ENCODE measurements around the gene CTH.
"Not testable (repeated sequence)": the region's sequence is repeated elsewhere in the genome, so short reads cannot be mapped to it uniquely, and the experiment has no call there.

The CTH gene

DNA sequence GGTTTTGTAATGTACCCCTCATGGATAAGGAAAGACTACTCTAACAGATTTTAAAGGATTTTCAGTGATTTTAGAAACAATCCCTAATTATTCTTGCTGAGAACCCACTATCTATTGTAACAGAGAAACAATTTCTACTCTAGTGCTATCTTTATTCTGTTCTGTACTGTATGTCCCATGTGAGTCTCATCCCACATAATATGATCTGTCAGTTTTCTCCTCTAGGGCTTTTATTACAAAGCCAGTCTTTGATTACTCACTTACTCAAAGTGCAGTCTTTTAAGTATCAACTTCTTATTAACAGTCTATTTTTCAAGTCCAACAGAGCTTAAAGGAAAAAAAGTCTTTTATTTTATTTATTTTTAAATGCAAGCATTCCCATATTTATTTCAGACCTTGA, 54.8 kb downstream of the CTH start:
- DNase-seq (ENCODE audit: extremely low read depth, low read depth), result no peak
- TF ChIP-seq, protein P1, sequence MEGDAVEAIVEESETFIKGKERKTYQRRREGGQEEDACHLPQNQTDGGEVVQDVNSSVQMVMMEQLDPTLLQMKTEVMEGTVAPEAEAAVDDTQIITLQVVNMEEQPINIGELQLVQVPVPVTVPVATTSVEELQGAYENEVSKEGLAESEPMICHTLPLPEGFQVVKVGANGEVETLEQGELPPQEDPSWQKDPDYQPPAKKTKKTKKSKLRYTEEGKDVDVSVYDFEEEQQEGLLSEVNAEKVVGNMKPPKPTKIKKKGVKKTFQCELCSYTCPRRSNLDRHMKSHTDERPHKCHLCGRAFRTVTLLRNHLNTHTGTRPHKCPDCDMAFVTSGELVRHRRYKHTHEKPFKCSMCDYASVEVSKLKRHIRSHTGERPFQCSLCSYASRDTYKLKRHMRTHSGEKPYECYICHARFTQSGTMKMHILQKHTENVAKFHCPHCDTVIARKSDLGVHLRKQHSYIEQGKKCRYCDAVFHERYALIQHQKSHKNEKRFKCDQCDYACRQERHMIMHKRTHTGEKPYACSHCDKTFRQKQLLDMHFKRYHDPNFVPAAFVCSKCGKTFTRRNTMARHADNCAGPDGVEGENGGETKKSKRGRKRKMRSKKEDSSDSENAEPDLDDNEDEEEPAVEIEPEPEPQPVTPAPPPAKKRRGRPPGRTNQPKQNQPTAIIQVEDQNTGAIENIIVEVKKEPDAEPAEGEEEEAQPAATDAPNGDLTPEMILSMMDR (IDR thresholded peaks at IDR 0.05; ENCODE audit: low read depth, low read length, missing control alignments), result no peak
- no peak overlapping the region for H3K4me3 ChIP-seq (replicated peaks; ENCODE audit: low read depth, low read length)

DNA sequence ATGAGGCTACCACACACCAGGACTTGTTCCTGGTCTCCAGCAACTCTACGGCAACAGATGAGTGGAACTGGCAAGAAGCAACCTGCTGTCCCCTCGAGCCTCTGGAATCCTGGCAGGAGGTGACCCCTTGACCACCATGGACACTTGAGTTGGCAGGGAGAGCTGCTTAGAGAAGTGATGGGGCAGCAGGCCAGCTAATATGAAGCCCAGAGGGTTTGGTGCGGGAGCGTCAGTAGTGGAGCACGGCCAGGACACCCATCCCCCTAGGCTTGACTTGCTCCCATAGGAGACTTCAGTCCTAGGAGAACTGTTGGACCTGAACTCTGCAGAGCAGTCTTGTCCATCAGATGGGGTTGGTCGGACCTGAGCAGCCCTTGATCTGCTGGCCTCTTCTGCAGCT, 56.5 kb downstream of the CTH start:
- TF ChIP-seq, protein P1 (IDR thresholded peaks at IDR 0.05; ENCODE audit: low read depth, low read length, missing control alignments), result no peak
- no peak for DNase-seq (ENCODE audit: extremely low read depth, low read depth)
- no peak overlapping the region for H3K4me3 ChIP-seq (replicated peaks; ENCODE audit: low read depth, low read length)

DNA sequence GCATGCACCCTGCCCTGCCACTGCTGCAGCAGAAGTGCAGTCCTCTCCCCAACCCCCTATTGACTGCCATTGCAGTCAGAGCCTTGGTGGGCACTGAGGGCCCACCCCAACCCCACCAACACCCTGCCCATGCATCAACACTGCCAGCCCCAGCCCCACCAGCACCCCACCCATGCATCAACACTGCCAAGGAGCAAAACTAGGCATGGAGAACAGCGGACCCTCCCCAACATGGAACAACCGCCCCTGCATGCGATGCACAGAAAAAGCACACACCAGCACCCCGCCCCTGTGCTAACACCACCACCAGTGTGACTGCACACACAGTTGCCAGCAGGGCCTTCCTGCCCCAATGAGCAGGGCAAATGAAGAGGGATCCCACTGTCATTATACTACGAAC, 57.1 kb downstream of the CTH start:
- TF ChIP-seq, protein P1 (IDR thresholded peaks at IDR 0.05; ENCODE audit: low read depth, low read length, missing control alignments), result no peak
- no peak overlapping the region for H3K4me3 ChIP-seq (replicated peaks; ENCODE audit: low read depth, low read length)
- DNase-seq (ENCODE audit: extremely low read depth, low read depth), result no peak

DNA sequence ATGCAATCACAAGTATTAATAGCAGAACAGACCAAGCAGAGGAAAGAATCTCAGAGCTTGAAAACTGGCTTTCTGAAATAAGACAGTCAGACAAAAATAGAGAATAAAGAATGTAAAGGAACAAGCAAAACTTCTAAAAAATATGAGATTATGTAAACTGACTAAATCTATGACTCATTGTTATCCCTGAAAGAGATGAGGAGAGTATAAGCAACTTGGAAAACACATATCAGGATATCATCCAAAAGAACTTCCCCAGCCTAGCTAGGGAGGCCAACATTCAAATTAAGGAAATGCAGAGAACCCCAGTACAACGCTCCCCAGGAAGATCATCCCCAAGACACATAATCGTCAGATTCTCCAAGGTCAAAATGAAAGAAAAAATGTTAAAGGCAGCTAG, 58.1 kb downstream of the CTH start:
- H3K4me3 ChIP-seq (replicated peaks; ENCODE audit: low read depth, low read length); DNase-seq (ENCODE audit: extremely low read depth, low read depth): not testable (repeated sequence)

DNA sequence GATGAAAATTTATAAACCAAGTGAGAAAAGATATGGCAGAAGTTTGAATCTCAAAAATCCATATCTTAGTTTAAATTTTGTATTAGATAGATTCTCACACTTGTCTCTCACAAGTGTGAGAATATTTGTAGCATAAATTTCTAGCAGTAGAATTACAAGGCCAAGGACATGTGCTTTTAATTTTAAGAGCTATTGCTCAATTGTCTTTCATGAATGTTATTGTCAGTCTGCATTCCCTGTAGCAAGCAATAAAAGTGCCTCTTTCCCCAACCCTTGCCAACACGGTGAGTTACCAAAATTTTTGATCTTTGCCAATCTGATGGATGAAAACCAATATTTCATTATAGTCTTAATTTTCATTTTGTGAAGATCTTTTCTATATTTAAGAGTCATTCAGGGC, 64.0 kb downstream of the CTH start:
- TF ChIP-seq, protein P1 (IDR thresholded peaks at IDR 0.05; ENCODE audit: low read depth, low read length, missing control alignments), result no peak
- DNase-seq (ENCODE audit: extremely low read depth, low read depth), result no peak
- H3K4me3 ChIP-seq (replicated peaks; ENCODE audit: low read depth, low read length), result no peak overlapping the region

DNA sequence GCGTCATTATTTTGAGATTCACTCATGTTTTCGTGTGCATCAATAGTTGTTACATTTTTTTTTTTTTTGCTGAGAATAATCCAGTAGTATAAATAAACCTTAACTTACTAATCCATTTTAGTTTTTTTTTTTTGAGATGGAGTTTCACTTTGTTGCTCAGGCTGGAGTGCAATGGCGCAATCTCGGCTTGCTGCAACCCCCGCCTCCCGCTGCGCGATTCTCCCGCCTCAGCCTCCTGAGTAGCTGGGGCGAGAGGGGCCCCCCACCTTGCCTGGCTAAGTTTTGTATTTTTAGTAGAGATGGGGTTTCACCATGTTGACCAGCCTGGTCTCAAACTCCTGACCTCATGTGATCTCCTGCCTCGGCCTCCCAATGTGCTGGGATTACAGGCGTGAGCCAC, 66.0 kb downstream of the CTH start:
- no peak for DNase-seq (ENCODE audit: extremely low read depth, low read depth)
- TF ChIP-seq, protein P1 (IDR thresholded peaks at IDR 0.05; ENCODE audit: low read depth, low read length, missing control alignments), result no peak
- no peak overlapping the region for H3K4me3 ChIP-seq (replicated peaks; ENCODE audit: low read depth, low read length)

DNA sequence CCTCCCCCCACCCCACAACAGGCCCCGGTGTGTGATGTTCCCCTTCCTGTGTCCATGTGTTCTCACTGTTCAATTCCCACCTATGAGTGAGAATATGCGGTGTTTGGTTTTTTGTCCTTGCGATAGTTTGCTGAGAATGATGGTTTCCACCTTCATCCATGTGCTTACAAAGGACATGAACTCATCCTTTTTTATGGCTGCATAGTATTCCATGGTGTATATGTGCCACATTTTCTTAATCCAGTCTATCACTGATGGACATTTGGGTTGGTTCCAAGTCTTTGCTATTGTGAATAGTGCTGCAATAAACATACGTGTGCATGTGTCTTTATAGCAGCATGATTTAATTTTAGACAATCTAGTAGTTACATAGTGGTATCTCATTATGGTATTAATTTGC, 66.8 kb downstream of the CTH start:
- H3K4me3 ChIP-seq (replicated peaks; ENCODE audit: low read depth, low read length); DNase-seq (ENCODE audit: extremely low read depth, low read depth): not testable (repeated sequence)

DNA sequence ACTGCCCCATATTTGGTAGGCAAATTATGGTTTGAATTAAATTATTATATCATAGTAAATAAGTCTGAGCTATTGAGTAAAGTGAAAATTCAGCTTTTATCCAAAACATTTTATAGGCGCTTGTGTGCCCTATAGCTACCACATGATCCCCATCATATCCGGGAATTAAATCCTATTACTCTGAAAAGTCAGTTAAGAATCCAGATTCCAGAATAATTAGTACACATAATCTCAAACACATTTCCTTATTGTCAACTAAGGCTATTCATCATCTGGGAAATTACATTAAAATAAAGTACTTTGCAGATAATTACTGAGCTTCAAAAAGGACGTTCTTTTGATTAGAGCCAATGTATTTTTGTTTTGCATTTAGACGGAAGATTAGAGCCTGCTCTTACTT, 72.3 kb downstream of the CTH start:
- TF ChIP-seq, protein P1 (IDR thresholded peaks at IDR 0.05; ENCODE audit: low read depth, low read length, missing control alignments), result no peak
- no peak for DNase-seq (ENCODE audit: extremely low read depth, low read depth)

More for the DNA sequence above, 72.3 kb downstream of the CTH start:
- no peak overlapping the region for H3K4me3 ChIP-seq (replicated peaks; ENCODE audit: low read depth, low read length)
